Tibial nerve (tissue), 4 donors: ENCODE results near the gene C14orf180. TPM values are rescaled to one million over a fixed set of nuclear protein-coding genes. Genes with fewer than 3 reads are reported as not detected.

Experiments
- DNase-seq, 2 donors: peaks; one replicate each; pipeline ENCODE4 v3.0.0-alpha.2; 2019; ENCODE audit warnings: low spot score in 2 of 2
- H3K27ac ChIP-seq, 4 donors: fragments of 200-600 bp; sonication (generic) in 3 of 4; one replicate each; pipeline ENCODE4 v1.5.1; 2017 to 2019; ENCODE audit warnings: mild to moderate bottlenecking in 1 of 4
- H3K27me3 ChIP-seq, 2 donors: fragments of 200-600 bp; sonication (generic) in 1 of 2; one replicate each; pipeline versions ENCODE4 v1.5.1 to v1.6.0; 2017 to 2019
- H3K36me3 ChIP-seq, 3 donors: fragments of 200-600 bp; sonication (generic); one replicate each; pipeline ENCODE4 v1.5.1; 2018 to 2019
- H3K4me1 ChIP-seq, 4 donors: fragments of 200-600 bp; sonication (generic) in 3 of 4; one replicate each; pipeline ENCODE4 v1.5.1; 2017 to 2019
- H3K4me3 ChIP-seq, 4 donors: fragments of 200-600 bp; sonication (generic) in 3 of 4; one replicate each; pipeline ENCODE4 v1.5.1; 2017 to 2019; ENCODE audit warnings: mild to moderate bottlenecking in 1 of 4, moderate library complexity in 1 of 4
- H3K9me3 ChIP-seq, 4 donors: fragments of 200-600 bp; sonication (generic) in 3 of 4; one replicate each; pipeline ENCODE4 v1.5.1; 2017 to 2019
- CTCF ChIP-seq, 5 experiments: fragments of 200-600 bp in 3 of 5; fragments of 450-650 bp in 2 of 5; sonication (generic) in 3 of 5; IDR thresholded peaks; one replicate each; pipeline ENCODE4 v1.5.1; 2016 to 2019; ENCODE audit warnings: antibody characterized with exemption in 5 of 5, mild to moderate bottlenecking in 3 of 5, moderate library complexity in 2 of 5
- EP300 ChIP-seq, 2 donors: sonication (generic); formaldehyde crosslinking; IDR thresholded peaks; one replicate each; pipeline ENCODE4 v1.6.1; 2017; ENCODE audit warnings: antibody characterized with exemption in 2 of 2, mild to moderate bottlenecking in 1 of 2
- POLR2A ChIP-seq, 2 donors: fragments of 450-650 bp; IDR thresholded peaks; one replicate each; pipeline ENCODE4 v1.6.1; 2017; ENCODE audit warnings: antibody characterized with exemption in 2 of 2, mild to moderate bottlenecking in 2 of 2, moderate library complexity in 2 of 2
- WGBS, 2 donors: methylation state at CpG; one replicate each; pipeline ENCODE4 v1.1.5; 2018; 5-methylcytosine and 5-hydroxymethylcytosine counted together
- total RNA-seq, 4 donors: library from RNA; depleted of rRNA; stranded (reverse); fragments of >200 nt; gene quantifications; one replicate each; pipeline ENCODE4 v1.1.0, GENCODE V29; 2016

The C14orf180 gene
- total RNA-seq, 4 donors from 2014 or later = 6.1 to 31.2 (median 11.1) TPM

- TF ChIP-seq CTCF (IDR thresholded peaks at IDR 0.05) = no peak
- no peak for TF ChIP-seq POLR2A (IDR thresholded peaks at IDR 0.05)
- TF ChIP-seq EP300 (IDR thresholded peaks at IDR 0.05) = no peak
- WGBS, 2 donors = 57 to 62% methylated on average over 17 of the region's 17 CpGs
- H3K9me3 ChIP-seq = no peaks in the 10 kb centered on the region
- no peak overlapping the region for H3K27ac ChIP-seq
- H3K4me1 ChIP-seq = no peaks in the 10 kb centered on the region
- H3K36me3 ChIP-seq = no peaks in the 10 kb centered on the region
- peaks cover 0 to 58% of the 10 kb centered on the region in 2 donors for H3K27me3 ChIP-seq
- H3K4me3 ChIP-seq = no peak overlapping the region
- DNase-seq = no peak
Measured at GRCh38 chr14:104544362-104544961, 35.1 kb upstream of the C14orf180 start.

- no peak for DNase-seq
Measured at GRCh38 chr14:104545151-104545941, 34.2 kb upstream of the C14orf180 start.

DNA sequence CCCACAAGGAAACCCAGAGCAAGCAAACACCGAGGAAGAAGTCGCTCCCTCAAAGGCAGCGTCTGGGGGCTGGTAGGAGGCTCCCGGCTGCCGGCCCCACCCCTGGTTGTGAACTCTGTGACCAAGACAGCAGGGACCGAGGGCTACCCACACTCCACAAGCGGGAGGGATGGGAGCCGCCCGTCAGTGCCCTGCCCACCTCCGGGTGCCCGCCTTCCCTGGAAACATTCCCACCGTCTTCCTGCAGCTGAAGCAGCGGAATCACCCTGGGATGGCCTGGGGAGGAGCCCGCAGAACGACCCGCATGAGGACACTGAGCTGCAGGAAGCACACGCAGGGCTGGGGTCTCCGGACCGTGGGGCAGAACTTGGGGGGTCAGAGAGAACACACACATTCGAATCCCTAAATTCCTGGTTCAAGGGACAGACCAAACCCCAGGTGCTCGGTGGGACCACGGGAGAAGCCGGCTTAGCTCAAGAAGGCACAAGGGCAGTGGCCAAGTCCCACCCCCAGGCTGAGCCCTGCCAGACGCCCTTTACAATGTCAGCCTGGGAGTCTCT, 33.5 kb upstream of the C14orf180 start:
- peaks cover 0 to 58% of the 10 kb centered on the region in 2 donors for H3K27me3 ChIP-seq
- no peak overlapping the region for H3K4me3 ChIP-seq
- H3K36me3 ChIP-seq = no peaks in the 10 kb centered on the region
- no peak for TF ChIP-seq POLR2A (IDR thresholded peaks at IDR 0.05)
- no peak for TF ChIP-seq EP300 (IDR thresholded peaks at IDR 0.05)
- no peak for TF ChIP-seq CTCF (IDR thresholded peaks at IDR 0.05)
- no peak overlapping the region for H3K27ac ChIP-seq
- H3K4me1 ChIP-seq = no peaks in the 10 kb centered on the region
- 15 to 17% methylated on average over 22 to 24 of the region's 24 CpGs for WGBS, 2 donors
- no peak for DNase-seq
- no peaks in the 10 kb centered on the region for H3K9me3 ChIP-seq

More at GRCh38 chr14:104545151-104545941, 34.2 kb upstream of the C14orf180 start:
- H3K27me3 ChIP-seq = peaks cover 0 to 58% of the 10 kb centered on the region in 2 donors
- no peak overlapping the region for H3K27ac ChIP-seq
- WGBS, 2 donors = 47 to 51% methylated on average over 26 to 32 of the region's 32 CpGs
- TF ChIP-seq EP300 (IDR thresholded peaks at IDR 0.05) (no peak), POLR2A (IDR thresholded peaks at IDR 0.05) (no peak), CTCF (IDR thresholded peaks at IDR 0.05) (no peak)
- H3K9me3 ChIP-seq = no peaks in the 10 kb centered on the region
- H3K36me3 ChIP-seq = no peaks in the 10 kb centered on the region
- no peak overlapping the region for H3K4me3 ChIP-seq
- H3K4me1 ChIP-seq = no peaks in the 10 kb centered on the region

DNA sequence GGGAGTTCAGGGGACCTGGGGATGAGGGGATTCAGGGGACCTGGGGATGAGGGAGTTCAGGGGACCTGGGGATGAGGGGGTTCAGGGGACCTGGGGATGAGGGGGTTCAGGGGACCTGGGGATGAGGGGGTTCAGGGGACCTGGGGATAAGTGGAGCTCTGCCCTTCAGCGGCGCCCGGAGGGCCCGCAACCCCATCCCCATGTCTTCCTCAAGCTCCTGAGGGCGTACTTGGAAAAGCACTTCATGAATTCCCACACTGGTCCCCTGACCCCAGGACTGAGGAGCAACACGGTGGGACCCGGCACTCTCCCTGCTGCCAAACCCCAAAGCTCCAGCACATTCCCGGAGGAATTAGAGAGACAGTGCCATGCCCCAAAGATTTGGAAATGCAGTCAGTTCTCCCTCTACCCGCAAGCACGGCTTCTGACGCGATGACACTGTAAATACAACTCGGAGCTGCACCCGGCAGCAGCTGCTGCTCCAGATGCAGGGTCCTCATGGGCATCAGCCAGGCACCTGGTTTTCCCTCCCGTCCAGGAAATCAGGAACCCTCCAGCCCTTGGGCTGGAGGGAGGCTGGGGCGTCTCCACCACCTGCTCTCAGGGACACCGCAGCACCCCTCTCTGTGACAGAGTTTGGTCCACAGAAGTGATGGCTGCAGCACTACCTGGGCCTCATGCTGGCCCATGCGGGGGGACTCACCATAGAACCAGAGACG, 32.8 kb upstream of the C14orf180 start:
- H3K27me3 ChIP-seq = peaks cover 0 to 56% of the 10 kb centered on the region in 2 donors
- DNase-seq = no peak
- TF ChIP-seq CTCF (IDR thresholded peaks at IDR 0.05) = no peak
- TF ChIP-seq POLR2A (IDR thresholded peaks at IDR 0.05) = no peak
- TF ChIP-seq EP300 (IDR thresholded peaks at IDR 0.05) = no peak
- 68 to 70% methylated on average over 18 to 19 of the region's 19 CpGs for WGBS, 2 donors
- H3K27ac ChIP-seq = no peak overlapping the region
- H3K4me3 ChIP-seq = no peak overlapping the region
- no peaks in the 10 kb centered on the region for H3K36me3 ChIP-seq
- no peaks in the 10 kb centered on the region for H3K9me3 ChIP-seq
- H3K4me1 ChIP-seq = no peaks in the 10 kb centered on the region
